Vein endothelial cell (primary cell): ENCODE measurements around the gene KLK12. TPM values are rescaled to one million over a fixed set of nuclear protein-coding genes. Genes with fewer than 3 reads are reported as not detected.

Source experiments
- total RNA-seq: library from RNA; depleted of rRNA; stranded (reverse); fragments of >200 nt; gene quantifications from 2 replicates; pipeline ENCODE4 v1.2.3, GENCODE V29; 2012

The KLK12 gene, protein sequence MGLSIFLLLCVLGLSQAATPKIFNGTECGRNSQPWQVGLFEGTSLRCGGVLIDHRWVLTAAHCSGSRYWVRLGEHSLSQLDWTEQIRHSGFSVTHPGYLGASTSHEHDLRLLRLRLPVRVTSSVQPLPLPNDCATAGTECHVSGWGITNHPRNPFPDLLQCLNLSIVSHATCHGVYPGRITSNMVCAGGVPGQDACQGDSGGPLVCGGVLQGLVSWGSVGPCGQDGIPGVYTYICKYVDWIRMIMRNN
- not detected in 2 replicates for total RNA-seq

DNA sequence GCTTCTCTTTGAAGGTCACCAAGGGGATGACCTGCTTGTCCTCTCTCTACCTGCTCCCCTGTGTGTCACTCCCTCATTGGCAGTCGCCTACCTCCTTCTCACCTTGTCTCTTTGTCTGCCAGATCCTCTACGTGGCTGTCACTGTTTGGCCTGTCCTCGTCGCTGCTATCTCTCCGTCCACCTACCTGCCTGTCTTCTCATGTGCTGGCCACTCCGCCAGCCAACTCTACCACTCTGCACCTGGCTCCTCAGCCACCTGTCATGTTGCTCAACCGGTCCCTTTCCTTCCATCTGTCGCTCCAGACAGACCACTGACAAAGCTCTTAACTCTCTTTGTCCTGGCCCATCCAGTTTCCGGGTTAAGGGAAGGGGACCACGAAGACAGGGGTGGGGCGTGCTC is at the start of gene KLK12:
Gene KLK12, minus strand, starts transcription at position 299 of the 400 bp plus-strand sequence. CDS start 381 bp downstream, outside the sequence.

DNA sequence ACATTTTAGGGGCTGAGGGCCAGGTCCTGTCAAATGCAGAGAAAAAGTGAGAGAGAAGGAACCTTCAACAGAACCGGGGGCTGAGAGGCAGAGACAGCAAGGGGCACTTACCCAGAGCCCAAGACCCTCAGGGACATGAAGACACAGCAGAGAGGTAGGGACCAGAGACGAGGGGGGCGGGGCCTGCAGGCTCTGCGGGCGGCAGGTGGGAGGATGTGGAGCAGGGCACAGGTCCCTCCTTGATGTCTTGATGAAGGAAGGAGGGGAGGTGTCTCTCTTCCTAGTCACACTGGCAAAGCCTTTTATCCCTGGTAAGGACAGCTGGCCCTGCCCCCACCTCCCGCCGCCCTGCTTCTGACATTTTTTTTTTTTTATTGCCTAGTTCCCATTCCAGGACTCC is 47.8 kb upstream of the KLK12 start, which contains the start of gene KLK14:
Gene KLK14, minus strand, starts transcription at position 277 of the 400 bp plus-strand sequence. Its CDS starts 273 bp downstream, at position 4.

DNA sequence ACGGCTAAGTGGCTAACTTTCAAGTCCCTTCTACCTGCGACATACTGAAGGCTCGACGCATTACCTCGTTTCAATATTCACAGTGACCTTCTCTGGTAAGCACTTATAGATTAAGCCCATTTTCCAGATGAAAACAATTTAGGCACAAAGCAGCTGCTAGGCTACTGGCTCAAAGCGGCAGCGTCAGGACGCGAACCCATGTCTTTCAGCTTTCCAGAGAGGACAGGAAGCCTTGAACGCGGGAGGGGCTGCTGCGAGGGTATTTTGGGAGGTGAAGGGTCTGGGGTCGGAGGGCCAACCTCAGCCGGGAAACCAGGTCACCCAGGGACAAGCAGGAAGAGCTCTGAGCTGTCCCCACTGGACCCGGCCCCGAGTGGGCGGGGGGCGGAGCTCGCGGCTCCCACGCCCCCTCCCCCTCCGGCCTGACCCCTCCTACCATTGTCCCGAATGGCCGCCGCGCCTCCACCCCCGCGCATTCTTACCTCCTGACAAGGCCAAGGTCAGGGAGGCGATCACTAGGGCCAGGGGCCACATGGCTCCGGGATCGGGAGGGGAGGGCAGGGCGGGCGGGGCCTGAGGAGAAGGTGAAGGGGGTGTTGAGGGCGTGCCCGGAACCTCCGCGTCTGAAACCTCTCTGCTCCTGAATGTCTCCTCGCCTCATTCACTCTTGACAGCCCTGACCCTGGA is 29.9 kb upstream of the KLK12 start, which contains the start of gene KLK13:
Gene KLK13, minus strand, starts transcription at position 559 of the 687 bp plus-strand sequence. Its CDS starts 25 bp downstream, at position 534.

GRCh38 chr19:51026554-51026831 is 8.3 kb downstream of the KLK12 start, which contains the start of gene KLK11:
Gene KLK11, minus strand, starts transcription at chr19:51026616. Its CDS starts 985 bp downstream, at chr19:51025631.

GRCh38 chr19:51019544-51019925 is 15.3 kb downstream of the KLK12 start, which contains the start of gene KLK10:
Gene KLK10, minus strand, starts transcription at chr19:51019709. Its CDS starts 579 bp downstream, at chr19:51019130.

DNA sequence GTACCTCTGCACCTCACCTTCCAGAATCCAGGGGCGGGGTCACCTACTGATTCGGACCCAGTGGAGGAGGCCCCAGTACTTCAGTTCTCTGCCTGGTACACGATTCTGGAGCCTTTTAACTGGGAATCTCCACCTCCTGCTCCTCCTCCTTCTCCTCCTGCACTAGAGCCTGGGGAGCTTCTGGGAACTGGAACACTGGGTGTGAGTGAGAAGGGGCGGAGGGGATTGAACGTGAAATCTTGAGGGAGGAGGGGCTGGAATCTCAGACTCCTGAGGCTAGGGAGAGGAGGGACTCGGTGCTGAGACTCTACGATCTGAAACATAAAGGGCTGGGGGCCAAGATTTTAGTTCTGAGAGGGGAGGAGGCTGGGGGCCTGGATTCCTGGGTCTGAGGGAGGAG is 33.3 kb downstream of the KLK12 start, which contains the start of gene KLK8:
Gene KLK8, minus strand, starts transcription at position 90 of the 400 bp plus-strand sequence. CDS start 437 bp downstream, outside the sequence.

GRCh38 chr19:50983625-50984292 is 51.0 kb downstream of the KLK12 start, which contains the start of gene KLK7:
Gene KLK7, minus strand, starts transcription at chr19:50983917. Its CDS starts 1,518 bp downstream, at chr19:50982399.

Other genes starting within 250 kb of the KLK12 start
- gene ACP4, start 244.6 kb downstream of the KLK12 start, total RNA-seq = not detected in 2 replicates
- gene KLK1, start 211.2 kb downstream of the KLK12 start, total RNA-seq = not detected in 2 replicates
- not detected in 2 replicates for gene KLK15, start 201.4 kb downstream of the KLK12 start, total RNA-seq
- not detected in 2 replicates for gene KLK3, start 180.1 kb downstream of the KLK12 start, total RNA-seq
- gene KLK2, start 161.6 kb downstream of the KLK12 start, total RNA-seq = not detected in 2 replicates
- not detected in 2 replicates for gene KLK4, start 123.6 kb downstream of the KLK12 start, total RNA-seq
- not detected in 2 replicates for gene KLK5, start 82.0 kb downstream of the KLK12 start, total RNA-seq
- 0.29 TPM in 1 of 2 replicates, not detected in the other for gene KLK6, start 65.4 kb downstream of the KLK12 start, total RNA-seq
- gene KLK7, start 51.1 kb downstream of the KLK12 start, total RNA-seq = not detected in 2 replicates
- gene KLK8, start 33.4 kb downstream of the KLK12 start, total RNA-seq = not detected in 2 replicates
- not detected in 2 replicates for gene KLK10, start 15.3 kb downstream of the KLK12 start, total RNA-seq
- not detected in 2 replicates for gene KLK11, start 8.4 kb downstream of the KLK12 start, total RNA-seq
- not detected in 2 replicates for gene KLK13, start 30.1 kb upstream of the KLK12 start, total RNA-seq
- gene KLK14, start 47.9 kb upstream of the KLK12 start, total RNA-seq = not detected in 2 replicates
- 5.6 and 6.9 TPM in 2 replicates for gene CTU1, start 73.4 kb upstream of the KLK12 start, total RNA-seq
- gene SIGLEC9, start 89.9 kb upstream of the KLK12 start, total RNA-seq = not detected in 2 replicates
- gene SIGLEC7, start 107.3 kb upstream of the KLK12 start, total RNA-seq = not detected in 2 replicates
- not detected in 2 replicates for gene CD33, start 190.1 kb upstream of the KLK12 start, total RNA-seq
- not detected in 2 replicates for gene SIGLECL1, start 216.1 kb upstream of the KLK12 start, total RNA-seq